Common myeloid progenitor, CD34-positive (primary cell): ENCODE data around the gene GYPC.
"Not testable (repeated sequence)": the region's sequence is repeated elsewhere in the genome, so short reads cannot be mapped to it uniquely, and the experiment has no call there.

Experiments used
- CTCF ChIA-PET: fragments of 350-600 bp; sonication (Branson Sonifier 250); formaldehyde crosslinking; loops from one replicate; lab custom pipeline; 2021; ENCODE audit warnings: antibody characterized with exemption; lab: Charles Lee
- POLR2A ChIA-PET: fragments of 350-600 bp; sonication (Branson Sonifier 250); formaldehyde crosslinking; loops from one replicate; lab custom pipeline; 2021; ENCODE audit warnings: antibody characterized with exemption; lab: Charles Lee
- DNase-seq, 3 donors: peaks; one replicate each; pipeline versions ENCODE4 v3.0.0 to v3.0.0-alpha.2; 2013
- H3K27ac ChIP-seq, 2 experiments: 1 replicate in 1 of 2; 2 replicates in 1 of 2; pipeline ENCODE4 v1.7.0; 2013; ENCODE audit warnings: inconsistent platforms in 2 of 2, low read length in 2 of 2, mild to moderate bottlenecking in 2 of 2, low read depth in 1 of 2, moderate library complexity in 1 of 2; ENCODE audit not compliant: severe bottlenecking in 2 of 2, insufficient read depth in 1 of 2, poor library complexity in 1 of 2
- H3K27me3 ChIP-seq, 5 experiments: replicated peaks in 2 of 5; 1 replicate in 3 of 5; 2 replicates in 2 of 5; pipeline versions ENCODE4 v1.6.1 to v1.7.0; 2013; ENCODE audit warnings: low read length in 4 of 5, mild to moderate bottlenecking in 2 of 5, moderate library complexity in 2 of 5, inconsistent platforms in 1 of 5; ENCODE audit not compliant: insufficient read depth in 5 of 5, control insufficient read depth in 4 of 5
- H3K36me3 ChIP-seq, 4 experiments: 1 replicate in 2 of 4; 2 replicates in 2 of 4; pipeline versions ENCODE4 v1.6.1 to v1.7.0; 2013; ENCODE audit warnings: low read length in 3 of 4, control low read depth in 1 of 4, mild to moderate bottlenecking in 1 of 4; ENCODE audit not compliant: control insufficient read depth in 4 of 4, insufficient read depth in 4 of 4
- H3K4me1 ChIP-seq, 4 experiments: 1 replicate in 3 of 4; 2 replicates in 1 of 4; pipeline versions ENCODE4 v1.6.1 to v1.7.1; 2013; ENCODE audit warnings: low read length in 3 of 4, mild to moderate bottlenecking in 3 of 4, control low read depth in 1 of 4, inconsistent platforms in 1 of 4, moderate library complexity in 1 of 4; ENCODE audit not compliant: control insufficient read depth in 4 of 4, insufficient read depth in 4 of 4; ENCODE audit errors: control extremely low read depth in 1 of 4
- H3K4me3 ChIP-seq, 7 experiments: 1 replicate in 4 of 7; 2 replicates in 3 of 7; pipeline versions ENCODE4 v1.5.1 to v1.7.0; 2013; ENCODE audit warnings: mild to moderate bottlenecking in 7 of 7, low read length in 6 of 7, moderate library complexity in 6 of 7, inconsistent platforms in 2 of 7, low read depth in 2 of 7, control low read depth in 1 of 7; ENCODE audit not compliant: insufficient read depth in 4 of 7, control insufficient read depth in 1 of 7; ENCODE audit errors: extremely low read depth in 1 of 7
- H3K9me3 ChIP-seq, 5 experiments: 1 replicate in 4 of 5; 2 replicates in 1 of 5; pipeline versions ENCODE4 v1.6.1 to v1.7.1; 2013; ENCODE audit warnings: low read length in 4 of 5, mild to moderate bottlenecking in 2 of 5, inconsistent platforms in 1 of 5, low read depth in 1 of 5, moderate library complexity in 1 of 5; ENCODE audit not compliant: control insufficient read depth in 4 of 5, insufficient read depth in 2 of 5; ENCODE audit errors: control extremely low read depth in 1 of 5
- WGBS: methylation state at CpG from one replicate; pipeline ENCODE4 v1.1.5; 2013; ENCODE audit not compliant: insufficient coverage; 5-methylcytosine and 5-hydroxymethylcytosine counted together

Gene GYPC

GRCh38 chr2:126647714-126648344, 8.1 kb upstream of the GYPC start:
- H3K36me3 ChIP-seq, H3K27ac ChIP-seq, H3K27me3 ChIP-seq, DNase-seq, POLR2A ChIA-PET, H3K4me3 ChIP-seq: not testable (repeated sequence)
- 100% methylated on average over 1 of the region's 1 CpG for WGBS
- Histone ChIP-seq H3K9me3 (peaks cover 0 to 12% (median 0%) of the 10 kb centered on the region in 5 experiments), H3K4me1 (peaks cover 0 to 18% (median 8%) of the 10 kb centered on the region in 4 experiments)
- CTCF ChIA-PET, result interaction anchor here (0.9 kb wide), 1 partner anchor 10 kb away, joined by 3 read pairs; no protein-coding TSS in a partner anchor

- H3K27me3 ChIP-seq, H3K4me3 ChIP-seq, POLR2A ChIA-PET, H3K27ac ChIP-seq, H3K36me3 ChIP-seq, DNase-seq, CTCF ChIA-PET: not testable (repeated sequence)
- WGBS, result 86% methylated on average over 3 of the region's 5 CpGs
- peaks cover 0 to 12% (median 0%) of the 10 kb centered on the region in 5 experiments for H3K9me3 ChIP-seq
- peaks cover 0 to 18% (median 8%) of the 10 kb centered on the region in 4 experiments for H3K4me1 ChIP-seq
These were observed 7.6 kb upstream of the GYPC start for GRCh38 chr2:126648345-126648786.

GRCh38 chr2:126649101-126649500, 6.9 kb upstream of the GYPC start:
- H3K4me1 ChIP-seq, result peaks cover 0 to 15% (median 8%) of the 10 kb centered on the region in 4 experiments
- ChIA-PET POLR2A (no interaction called here), CTCF (interaction anchor here (0.9 to 1.4 kb wide), 2 partner anchors 24 to 121 kb away, joined by 3 read pairs; no protein-coding TSS in a partner anchor)
- peaks cover 0 to 9% (median 0%) of the 10 kb centered on the region in 5 experiments for H3K9me3 ChIP-seq
- no peak overlapping the region for H3K27ac ChIP-seq
- no peak overlapping the region for H3K4me3 ChIP-seq
- WGBS, result 100% methylated on average over 1 of the region's 1 CpG
- DNase-seq, result no peak
- no peaks in the 10 kb centered on the region for H3K27me3 ChIP-seq
- H3K36me3 ChIP-seq, result no peaks in the 10 kb centered on the region

- no peak overlapping the region for H3K4me3 ChIP-seq
- no peaks in the 10 kb centered on the region for H3K36me3 ChIP-seq
- H3K27ac ChIP-seq, result no peak overlapping the region
- DNase-seq, result peak in 1 of 3 donors; percentile 52
- H3K27me3 ChIP-seq, result no peaks in the 10 kb centered on the region
- H3K9me3 ChIP-seq, result peaks cover 0 to 8% (median 0%) of the 10 kb centered on the region in 5 experiments
- peaks cover 0 to 16% (median 11%) of the 10 kb centered on the region in 4 experiments for H3K4me1 ChIP-seq
- ChIA-PET POLR2A (no interaction called here), CTCF (interaction anchor here (1.4 kb wide), 1 partner anchor 16 kb away, joined by 4 read pairs; no protein-coding TSS in a partner anchor)
- 92% methylated on average over 2 of the region's 3 CpGs for WGBS
These were observed 5.0 kb upstream of the GYPC start for GRCh38 chr2:126650994-126651393.

GRCh38 chr2:126652323-126652891, 3.6 kb upstream of the GYPC start:
- no CpG with 5 or more reads among the region's 1 CpG for WGBS
- CTCF ChIA-PET, result interaction anchor here (1.4 kb wide), 2 partner anchors 11 to 124 kb away, joined by 5 read pairs; no protein-coding TSS in a partner anchor
- Histone ChIP-seq H3K36me3 (no peaks in the 10 kb centered on the region), H3K27ac (no peak overlapping the region), H3K4me1 (peaks cover 1 to 26% (median 21%) of the 10 kb centered on the region in 4 experiments), H3K4me3 (no peak overlapping the region), H3K9me3 (peaks cover 0 to 8% (median 0%) of the 10 kb centered on the region in 5 experiments), H3K27me3 (no peaks in the 10 kb centered on the region)
- POLR2A ChIA-PET, result no interaction called here
- DNase-seq, result no peak

GRCh38 chr2:126653109-126653508, 2.8 kb upstream of the GYPC start:
- Histone ChIP-seq H3K9me3 (peaks cover 0 to 8% (median 0%) of the 10 kb centered on the region in 5 experiments), H3K36me3 (peaks cover 0 to 1% (median 0%) of the 10 kb centered on the region in 4 experiments), H3K4me3 (no peak overlapping the region), H3K4me1 (peaks cover 3 to 33% (median 26%) of the 10 kb centered on the region in 4 experiments), H3K27me3 (no peaks in the 10 kb centered on the region), H3K27ac (no peak overlapping the region)
- 100% methylated on average over 3 of the region's 4 CpGs for WGBS
- CTCF ChIA-PET, result interaction anchor here (1.0 to 2.3 kb wide), 4 partner anchors 13 to 126 kb away, joined by 3 to 6 read pairs (median 5); no protein-coding TSS in a partner anchor
- POLR2A ChIA-PET, result no interaction called here
- DNase-seq, result no peak
